Measurements from ENCODE around the gene CHADL.
"Not testable (repeated sequence)": the region's sequence is repeated elsewhere in the genome, so short reads cannot be mapped to it uniquely, and the experiment has no call there.

The CHADL gene

DNA sequence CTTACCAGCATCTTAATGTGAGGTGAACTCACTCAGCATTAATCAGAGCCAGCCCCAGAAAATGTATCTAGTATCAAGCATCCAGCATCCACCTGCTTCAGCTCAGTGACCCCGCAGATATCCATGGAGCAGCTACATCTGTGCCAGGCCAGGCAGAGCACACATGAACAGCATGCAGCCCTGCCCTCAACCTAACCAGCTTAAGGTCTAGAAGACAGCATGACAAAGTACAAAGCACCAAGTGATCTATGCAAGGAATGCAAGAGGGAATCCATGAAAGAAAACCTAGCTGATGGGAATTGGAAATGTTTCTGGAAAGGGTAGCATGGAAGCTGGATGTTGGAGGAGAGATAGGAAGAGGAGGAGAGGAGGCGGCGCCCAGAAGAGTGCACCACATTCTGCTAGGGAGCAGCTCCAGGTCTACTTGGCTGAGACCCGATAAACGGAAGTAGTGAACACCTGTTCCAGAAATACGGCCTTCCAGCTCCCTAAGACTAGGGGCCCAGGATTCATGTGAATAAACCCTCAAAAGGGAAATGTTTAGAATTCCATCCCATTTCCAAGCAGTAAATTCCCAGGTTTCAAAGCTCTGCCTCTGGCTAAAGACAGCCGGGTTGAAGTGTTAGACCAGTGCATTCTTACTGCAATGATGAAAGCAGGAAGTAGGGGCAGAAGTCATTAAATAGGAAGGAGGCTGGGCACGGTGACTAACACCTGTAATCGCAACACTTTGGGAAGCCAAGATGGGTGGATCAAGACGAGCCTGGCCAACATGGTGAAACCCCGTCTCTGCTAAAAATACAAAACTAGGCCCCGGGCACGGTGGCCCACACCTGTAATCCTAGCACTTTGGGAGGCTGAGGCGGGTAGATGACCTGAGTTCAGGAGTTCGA lies 59.1 kb downstream of the CHADL start:
- peak; percentile 76 for DNase-seq

DNA sequence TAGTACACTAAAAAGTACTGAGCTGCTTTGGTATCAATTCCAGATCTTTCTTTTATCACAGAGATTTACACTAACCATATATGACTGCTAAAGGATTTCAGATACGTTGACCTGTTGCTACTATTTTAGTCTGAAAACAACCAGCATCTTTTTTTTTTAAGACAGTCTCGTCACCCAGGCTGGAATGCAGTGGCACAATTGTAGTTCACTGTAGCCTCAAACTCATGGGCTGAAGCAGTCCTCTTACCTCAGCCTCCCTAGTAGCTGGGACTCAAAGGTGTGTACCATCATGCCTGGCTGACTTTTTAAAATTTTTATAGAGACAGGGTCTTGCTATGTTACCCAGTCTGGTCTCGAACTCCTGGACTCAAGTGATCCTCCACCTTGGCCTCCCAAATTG lies 59.8 kb downstream of the CHADL start:
- DNase-seq: no peak

DNA sequence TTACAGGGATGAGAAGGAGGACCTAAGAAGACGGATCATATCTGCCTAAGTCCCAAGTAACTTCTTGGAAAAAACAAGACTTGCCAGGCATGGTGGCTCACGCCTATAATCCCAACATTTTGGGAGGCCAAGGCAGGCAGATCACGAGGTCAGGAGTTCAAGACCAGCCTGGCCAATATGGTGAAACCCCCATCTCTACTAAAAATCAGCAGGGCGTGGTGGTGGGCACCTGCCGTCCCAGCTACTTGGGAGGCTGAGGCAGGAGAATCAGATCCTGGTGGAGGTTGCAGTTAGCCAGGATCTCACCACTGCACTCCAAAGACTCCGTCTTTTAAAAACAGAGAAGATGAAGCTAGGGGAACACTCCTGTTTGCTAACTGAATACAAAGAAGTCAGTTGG lies 60.4 kb downstream of the CHADL start:
- not testable (repeated sequence) for DNase-seq
